ENCODE measurements around the gene IKZF5. TPM values are rescaled to one million over a fixed set of nuclear protein-coding genes. Genes with fewer than 3 reads are reported as not detected.

The IKZF5 gene
- total and polyA plus RNA-seq, 9 of the 15 experiments (the other 6 are each of a cell fraction or from before 2014, with no cell fraction given): 3.8 to 19.6 (median 12.4) TPM

DNA sequence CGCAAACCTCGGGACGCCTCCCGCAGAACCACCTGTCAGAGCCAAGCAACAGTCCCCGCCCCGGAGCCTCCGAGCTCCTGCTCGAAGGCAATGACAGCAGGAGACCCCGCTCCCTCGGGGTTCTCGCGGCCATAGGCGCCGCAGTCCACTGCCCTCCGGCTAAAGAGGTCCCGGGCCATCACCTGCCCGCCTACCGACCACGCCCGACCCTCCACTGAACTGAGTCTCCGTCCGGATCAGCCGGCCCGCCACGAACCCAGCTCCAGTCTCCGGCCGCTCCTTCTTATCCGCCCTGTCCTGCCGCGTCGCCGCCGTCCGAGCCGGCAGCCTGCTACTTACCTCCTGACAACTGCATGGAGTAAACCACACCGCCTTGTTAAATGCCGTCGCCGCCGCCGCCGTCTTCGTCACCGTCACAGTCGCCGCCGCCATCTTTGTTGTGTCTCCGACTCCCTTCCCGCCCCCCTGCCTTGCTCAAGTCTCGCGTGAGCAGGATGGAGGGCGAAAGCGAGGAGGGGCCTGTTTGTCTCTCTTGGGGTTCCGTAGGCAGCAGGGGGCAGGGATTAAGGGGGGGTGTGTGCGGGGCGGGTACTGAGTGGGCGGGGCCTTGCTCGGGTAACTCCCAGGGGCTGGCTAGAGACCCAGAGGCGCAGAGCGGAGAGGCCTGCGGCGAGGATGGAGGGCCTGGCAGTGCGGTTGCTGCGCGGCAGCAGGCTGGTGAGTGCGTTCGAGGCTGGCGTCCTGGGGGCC, at the start of gene IKZF5, which contains the start of gene ACADSB (continued):
- TF ChIP-seq, protein P1, sequence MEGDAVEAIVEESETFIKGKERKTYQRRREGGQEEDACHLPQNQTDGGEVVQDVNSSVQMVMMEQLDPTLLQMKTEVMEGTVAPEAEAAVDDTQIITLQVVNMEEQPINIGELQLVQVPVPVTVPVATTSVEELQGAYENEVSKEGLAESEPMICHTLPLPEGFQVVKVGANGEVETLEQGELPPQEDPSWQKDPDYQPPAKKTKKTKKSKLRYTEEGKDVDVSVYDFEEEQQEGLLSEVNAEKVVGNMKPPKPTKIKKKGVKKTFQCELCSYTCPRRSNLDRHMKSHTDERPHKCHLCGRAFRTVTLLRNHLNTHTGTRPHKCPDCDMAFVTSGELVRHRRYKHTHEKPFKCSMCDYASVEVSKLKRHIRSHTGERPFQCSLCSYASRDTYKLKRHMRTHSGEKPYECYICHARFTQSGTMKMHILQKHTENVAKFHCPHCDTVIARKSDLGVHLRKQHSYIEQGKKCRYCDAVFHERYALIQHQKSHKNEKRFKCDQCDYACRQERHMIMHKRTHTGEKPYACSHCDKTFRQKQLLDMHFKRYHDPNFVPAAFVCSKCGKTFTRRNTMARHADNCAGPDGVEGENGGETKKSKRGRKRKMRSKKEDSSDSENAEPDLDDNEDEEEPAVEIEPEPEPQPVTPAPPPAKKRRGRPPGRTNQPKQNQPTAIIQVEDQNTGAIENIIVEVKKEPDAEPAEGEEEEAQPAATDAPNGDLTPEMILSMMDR (IDR thresholded peaks at IDR 0.05 in 2 of 3, conservative IDR thresholded peaks at IDR 0.05 in 1 of 3; ENCODE audit: insufficient read depth in 2 of 3, low read depth in 1 of 3, low read length in 3 of 3): 0 out of 6 replicates have a peak, but pooled peaks of 1 of the 3 experiments have one; percentile 1
- no peak for TF ChIP-seq TARDBP (IDR thresholded peaks at IDR 0.05)
- TF ChIP-seq ZNF140 (CRISPR knock-in tag; IDR thresholded peaks at IDR 0.05): no peak
- peak; percentile 20; the same call in 1 of the 2 replicates for TF ChIP-seq DPF2 (IDR thresholded peaks at IDR 0.05)
- peak; percentile 22; the same call in 1 of the 2 replicates for TF ChIP-seq MAFF (IDR thresholded peaks at IDR 0.05; ENCODE audit: low read length)
- TF ChIP-seq NFIC (IDR thresholded peaks at IDR 0.05): 0 out of 2 replicates have a peak, but pooled peaks have one; percentile 11
- peak; percentile 74 for TF ChIP-seq POLR2B (IDR thresholded peaks at IDR 0.05; ENCODE audit: low read depth, partially characterized antibody)
- TF ChIP-seq, protein P2, sequence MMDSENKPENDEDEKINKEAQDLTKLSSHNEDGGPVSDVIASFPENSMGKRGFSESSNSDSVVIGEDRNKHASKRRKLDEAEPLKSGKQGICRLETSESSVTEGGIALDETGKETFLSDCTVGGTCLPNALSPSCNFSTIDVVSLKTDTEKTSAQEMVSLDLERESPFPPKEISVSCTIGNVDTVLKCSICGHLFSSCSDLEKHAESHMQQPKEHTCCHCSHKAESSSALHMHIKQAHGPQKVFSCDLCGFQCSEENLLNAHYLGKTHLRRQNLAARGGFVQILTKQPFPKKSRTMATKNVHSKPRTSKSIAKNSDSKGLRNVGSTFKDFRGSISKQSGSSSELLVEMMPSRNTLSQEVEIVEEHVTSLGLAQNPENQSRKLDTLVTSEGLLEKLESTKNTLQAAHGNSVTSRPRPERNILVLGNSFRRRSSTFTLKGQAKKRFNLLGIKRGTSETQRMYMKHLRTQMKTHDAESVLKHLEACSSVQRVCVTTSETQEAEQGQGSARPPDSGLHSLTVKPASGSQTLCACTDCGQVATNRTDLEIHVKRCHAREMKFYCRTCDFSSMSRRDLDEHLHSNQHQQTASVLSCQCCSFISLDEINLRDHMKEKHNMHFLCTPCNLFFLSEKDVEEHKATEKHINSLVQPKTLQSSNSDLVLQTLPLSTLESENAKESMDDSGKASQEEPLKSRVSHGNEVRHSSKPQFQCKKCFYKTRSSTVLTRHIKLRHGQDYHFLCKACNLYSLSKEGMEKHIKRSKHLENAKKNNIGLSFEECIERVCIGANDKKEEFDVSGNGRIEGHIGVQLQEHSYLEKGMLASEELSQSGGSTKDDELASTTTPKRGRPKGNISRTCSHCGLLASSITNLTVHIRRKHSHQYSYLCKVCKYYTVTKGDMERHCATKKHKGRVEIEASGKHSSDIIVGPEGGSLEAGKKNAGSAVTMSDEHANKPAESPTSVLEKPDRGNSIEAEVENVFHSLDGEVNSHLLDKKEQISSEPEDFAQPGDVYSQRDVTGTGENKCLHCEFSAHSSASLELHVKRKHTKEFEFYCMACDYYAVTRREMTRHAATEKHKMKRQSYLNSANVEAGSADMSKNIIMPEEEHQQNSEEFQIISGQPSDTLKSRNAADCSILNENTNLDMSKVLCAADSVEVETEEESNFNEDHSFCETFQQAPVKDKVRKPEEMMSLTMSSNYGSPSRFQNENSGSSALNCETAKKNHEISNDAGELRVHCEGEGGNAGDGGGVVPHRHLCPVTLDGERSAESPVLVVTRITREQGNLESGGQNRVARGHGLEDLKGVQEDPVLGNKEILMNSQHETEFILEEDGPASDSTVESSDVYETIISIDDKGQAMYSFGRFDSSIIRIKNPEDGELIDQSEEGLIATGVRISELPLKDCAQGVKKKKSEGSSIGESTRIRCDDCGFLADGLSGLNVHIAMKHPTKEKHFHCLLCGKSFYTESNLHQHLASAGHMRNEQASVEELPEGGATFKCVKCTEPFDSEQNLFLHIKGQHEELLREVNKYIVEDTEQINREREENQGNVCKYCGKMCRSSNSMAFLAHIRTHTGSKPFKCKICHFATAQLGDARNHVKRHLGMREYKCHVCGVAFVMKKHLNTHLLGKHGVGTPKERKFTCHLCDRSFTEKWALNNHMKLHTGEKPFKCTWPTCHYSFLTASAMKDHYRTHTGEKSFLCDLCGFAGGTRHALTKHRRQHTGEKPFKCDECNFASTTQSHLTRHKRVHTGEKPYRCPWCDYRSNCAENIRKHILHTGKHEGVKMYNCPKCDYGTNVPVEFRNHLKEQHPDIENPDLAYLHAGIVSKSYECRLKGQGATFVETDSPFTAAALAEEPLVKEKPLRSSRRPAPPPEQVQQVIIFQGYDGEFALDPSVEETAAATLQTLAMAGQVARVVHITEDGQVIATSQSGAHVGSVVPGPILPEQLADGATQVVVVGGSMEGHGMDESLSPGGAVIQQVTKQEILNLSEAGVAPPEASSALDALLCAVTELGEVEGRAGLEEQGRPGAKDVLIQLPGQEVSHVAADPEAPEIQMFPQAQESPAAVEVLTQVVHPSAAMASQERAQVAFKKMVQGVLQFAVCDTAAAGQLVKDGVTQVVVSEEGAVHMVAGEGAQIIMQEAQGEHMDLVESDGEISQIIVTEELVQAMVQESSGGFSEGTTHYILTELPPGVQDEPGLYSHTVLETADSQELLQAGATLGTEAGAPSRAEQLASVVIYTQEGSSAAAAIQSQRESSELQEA (IDR thresholded peaks at IDR 0.05; ENCODE audit: low read depth): peak; percentile 94
- TF ChIP-seq ETV5 (CRISPR knock-in tag; IDR thresholded peaks at IDR 0.05; ENCODE audit: low read depth): no peak
- TF ChIP-seq, protein P3, sequence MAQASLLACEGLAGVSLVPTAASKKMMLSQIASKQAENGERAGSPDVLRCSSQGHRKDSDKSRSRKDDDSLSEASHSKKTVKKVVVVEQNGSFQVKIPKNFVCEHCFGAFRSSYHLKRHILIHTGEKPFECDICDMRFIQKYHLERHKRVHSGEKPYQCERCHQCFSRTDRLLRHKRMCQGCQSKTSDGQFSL (CRISPR knock-in tag; IDR thresholded peaks at IDR 0.05): peak; percentile 76
- TF ChIP-seq, protein P3 (tag; IDR thresholded peaks at IDR 0.05): peak in 1 of 2 experiments; percentile 50; a peak in 1 of 4 replicates
- no peak for TF ChIP-seq ZC3H4 (CRISPR knock-in tag; IDR thresholded peaks at IDR 0.05; ENCODE audit: borderline replicate concordance)
- peak; percentile 83 for TF ChIP-seq TBP (optimal IDR thresholded peaks at IDR 0.05; ENCODE audit: low read depth, low read length)
- TF ChIP-seq SIN3A (IDR thresholded peaks at IDR 0.05; ENCODE audit: borderline replicate concordance in 2 of 2, control insufficient read depth in 1 of 2, low read depth in 2 of 2, low read length in 2 of 2): peak; percentile 51 to 77; a peak in 3 of 4 replicates
- TF ChIP-seq ZNF75A (CRISPR knock-in tag; IDR thresholded peaks at IDR 0.05): no peak
- TF ChIP-seq NFRKB (IDR thresholded peaks at IDR 0.05; ENCODE audit: low read depth): peak; percentile 89
- TF ChIP-seq ADNP (tag; IDR thresholded peaks at IDR 0.05): no peak

Data from K562 (cell line).